Fibroblast of mammary gland (primary cell): ENCODE data around the gene PTGS1.

ENCODE experiments used
- DNase-seq: peaks from one replicate; pipeline ENCODE4 v3.0.0-alpha.2; 2010; ENCODE audit warnings: low read depth
- H3K4me3 ChIP-seq: 2 replicates; pipeline ENCODE4 v1.5.1; 2011; ENCODE audit warnings: low read depth, mild to moderate bottlenecking, low read length, moderate library complexity; ENCODE audit not compliant: control insufficient read depth
- TF ChIP-seq, protein P1 (sequence below): conservative IDR thresholded peaks from 2 replicates; pipeline ENCODE4 v1.5.1; 2011; ENCODE audit warnings: low read depth, low read length, inconsistent platforms; ENCODE audit not compliant: control insufficient read depth, insufficient read depth

PTGS1 gene

DNA sequence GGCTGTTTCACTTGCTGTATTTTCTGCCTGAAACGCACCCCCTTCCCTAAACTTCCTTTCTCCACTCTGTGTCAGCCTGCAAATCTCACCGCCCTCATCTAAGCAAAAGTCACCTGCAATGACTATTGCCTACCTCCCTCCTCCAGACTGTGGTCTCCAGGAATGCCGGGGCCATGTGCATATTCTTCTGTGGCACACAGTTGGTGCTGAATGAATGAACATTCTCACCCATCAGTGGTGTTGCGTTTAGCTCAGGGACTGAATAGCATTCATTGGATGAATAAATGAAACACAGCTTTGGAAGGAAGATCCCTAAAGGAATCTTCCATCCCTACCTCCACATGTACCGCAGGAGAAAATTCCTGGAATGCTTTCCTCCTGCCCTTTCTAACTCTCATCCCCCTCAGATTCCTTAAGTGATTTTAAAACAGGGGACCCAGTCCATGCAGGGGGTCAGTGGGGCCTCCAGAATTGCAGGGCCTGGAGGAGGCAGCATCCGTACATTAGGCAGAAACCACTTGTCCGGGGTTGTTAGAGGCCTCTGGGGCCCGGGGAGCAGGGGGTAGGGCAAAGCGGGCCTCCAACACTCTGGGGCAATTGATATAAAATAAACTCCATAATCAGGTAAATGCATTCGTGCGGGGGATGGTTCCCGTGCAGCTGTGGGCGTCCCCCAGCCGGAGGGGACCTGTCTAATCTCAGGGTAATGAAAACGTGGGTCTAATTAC is 28.3 kb upstream of the PTGS1 start:
- no peak overlapping the region for H3K4me3 ChIP-seq
- TF ChIP-seq, protein P1, sequence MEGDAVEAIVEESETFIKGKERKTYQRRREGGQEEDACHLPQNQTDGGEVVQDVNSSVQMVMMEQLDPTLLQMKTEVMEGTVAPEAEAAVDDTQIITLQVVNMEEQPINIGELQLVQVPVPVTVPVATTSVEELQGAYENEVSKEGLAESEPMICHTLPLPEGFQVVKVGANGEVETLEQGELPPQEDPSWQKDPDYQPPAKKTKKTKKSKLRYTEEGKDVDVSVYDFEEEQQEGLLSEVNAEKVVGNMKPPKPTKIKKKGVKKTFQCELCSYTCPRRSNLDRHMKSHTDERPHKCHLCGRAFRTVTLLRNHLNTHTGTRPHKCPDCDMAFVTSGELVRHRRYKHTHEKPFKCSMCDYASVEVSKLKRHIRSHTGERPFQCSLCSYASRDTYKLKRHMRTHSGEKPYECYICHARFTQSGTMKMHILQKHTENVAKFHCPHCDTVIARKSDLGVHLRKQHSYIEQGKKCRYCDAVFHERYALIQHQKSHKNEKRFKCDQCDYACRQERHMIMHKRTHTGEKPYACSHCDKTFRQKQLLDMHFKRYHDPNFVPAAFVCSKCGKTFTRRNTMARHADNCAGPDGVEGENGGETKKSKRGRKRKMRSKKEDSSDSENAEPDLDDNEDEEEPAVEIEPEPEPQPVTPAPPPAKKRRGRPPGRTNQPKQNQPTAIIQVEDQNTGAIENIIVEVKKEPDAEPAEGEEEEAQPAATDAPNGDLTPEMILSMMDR: no peak
- no peak for DNase-seq

DNA sequence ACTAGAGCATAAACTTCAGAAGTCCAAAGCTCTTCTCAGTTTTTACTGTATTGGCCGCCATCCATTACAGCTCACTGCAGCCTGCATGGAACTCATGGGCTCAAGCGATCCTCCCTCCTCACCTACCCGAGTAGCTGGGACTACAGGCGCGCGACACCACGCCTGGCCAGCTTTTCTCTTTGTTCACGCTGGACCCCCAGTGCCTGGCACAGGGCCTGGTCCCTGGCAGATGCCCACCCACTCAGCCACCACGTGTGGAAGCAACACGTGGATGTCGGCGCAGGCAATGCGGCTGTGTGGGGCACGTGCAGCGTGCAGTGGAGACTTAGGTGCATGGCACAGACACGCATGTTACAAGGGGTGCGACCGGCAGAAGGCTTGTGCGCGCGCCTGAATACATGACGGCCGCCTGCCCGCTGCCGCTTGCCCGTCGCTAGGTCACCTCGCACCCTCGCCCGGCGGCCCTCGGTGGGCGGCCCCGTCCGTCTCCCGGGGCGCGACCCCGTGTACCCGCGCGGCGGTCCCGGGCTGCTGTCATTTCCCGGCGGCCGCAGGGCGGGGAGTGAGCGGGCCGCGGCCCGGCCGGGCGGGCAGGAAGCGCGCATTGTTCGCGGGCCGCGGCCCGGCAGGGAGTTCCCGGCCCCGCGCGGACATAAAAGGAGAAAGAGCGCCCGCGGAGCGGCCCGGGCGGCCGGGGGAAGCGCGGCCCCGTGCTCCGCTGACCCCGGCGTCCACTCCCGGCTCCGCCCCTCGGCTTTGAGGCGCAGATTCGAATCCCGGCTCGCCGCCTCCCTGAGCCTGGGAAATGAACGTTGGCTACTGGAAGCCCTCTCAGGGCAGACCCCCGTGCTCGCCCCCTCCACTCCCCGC is 24.1 kb upstream of the PTGS1 start:
- peak overlapping the region; percentile 46 for H3K4me3 ChIP-seq
- DNase-seq: no peak
- TF ChIP-seq, protein P1: no peak

DNA sequence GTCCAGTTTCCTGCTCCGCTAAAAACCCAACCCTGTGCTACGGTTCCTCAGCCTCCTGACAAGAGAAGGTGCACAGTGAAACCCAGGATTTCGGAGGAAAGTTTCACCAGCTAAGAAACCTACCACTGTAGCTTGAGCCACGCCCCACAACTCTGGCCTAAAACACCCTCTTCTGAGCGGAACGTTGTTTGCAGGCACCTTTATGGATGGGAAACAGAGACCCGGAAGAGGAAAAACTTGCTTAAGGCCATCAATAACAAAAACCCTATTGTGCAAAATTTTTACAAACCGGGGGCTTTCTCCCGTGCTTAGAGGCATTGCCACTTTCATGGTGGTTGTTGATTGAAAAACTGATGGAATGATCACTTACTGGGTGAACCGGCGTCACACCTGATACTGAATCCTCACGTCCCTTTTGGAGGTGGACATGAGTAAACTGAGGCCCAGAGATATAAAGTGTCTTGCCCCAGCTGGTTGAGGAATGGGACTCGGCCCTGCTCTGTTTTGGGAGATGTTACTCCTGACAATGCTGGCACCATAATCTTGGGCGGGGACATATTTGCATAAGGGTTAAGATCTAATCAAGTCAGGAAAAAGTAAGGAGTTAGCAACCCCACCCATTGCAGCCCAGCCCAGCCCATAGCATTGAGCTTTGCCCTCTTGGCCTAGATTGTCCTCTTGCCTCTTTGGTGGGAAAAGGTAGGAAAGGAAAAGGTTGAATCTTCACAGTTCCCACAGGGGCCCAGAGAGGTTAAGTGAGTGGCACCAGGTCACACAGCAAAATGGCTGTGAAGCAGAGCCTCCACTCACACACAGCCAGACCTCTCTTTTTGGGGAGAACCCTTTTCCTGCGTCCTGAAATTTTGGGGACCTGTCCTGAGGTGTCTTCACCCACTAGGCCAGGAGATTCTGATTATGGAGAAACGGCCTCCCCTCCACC is 23.2 kb upstream of the PTGS1 start:
- peak overlapping the region; percentile 46 for H3K4me3 ChIP-seq
- peak; percentile 34 for DNase-seq
- TF ChIP-seq, protein P1: no peak

DNA sequence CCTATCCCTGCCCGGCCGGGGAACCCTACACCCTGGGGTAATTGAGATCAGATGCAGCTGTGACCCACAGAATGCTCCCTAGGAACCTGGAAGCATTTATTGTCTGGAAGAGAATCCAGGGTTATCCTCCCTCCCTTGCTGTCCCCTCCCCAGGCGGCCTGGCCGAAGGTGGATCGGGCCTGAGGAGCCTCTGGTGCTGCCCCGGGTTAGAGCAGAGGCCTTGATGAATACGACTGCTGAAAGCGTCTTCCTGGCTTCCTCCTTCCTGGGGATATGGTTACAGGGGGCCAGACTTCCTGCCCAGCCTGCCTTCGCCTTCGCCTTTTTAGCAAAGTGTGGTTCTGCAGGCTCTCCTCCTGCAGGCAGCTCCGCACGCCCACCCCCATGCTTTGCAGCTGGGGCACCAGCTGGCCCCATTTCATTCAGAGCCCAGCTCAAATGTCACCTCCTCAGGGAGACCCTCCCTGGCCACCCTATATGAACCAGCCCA is 22.5 kb upstream of the PTGS1 start:
- no peak for DNase-seq
- no peak overlapping the region for H3K4me3 ChIP-seq
- TF ChIP-seq, protein P1: no peak

DNA sequence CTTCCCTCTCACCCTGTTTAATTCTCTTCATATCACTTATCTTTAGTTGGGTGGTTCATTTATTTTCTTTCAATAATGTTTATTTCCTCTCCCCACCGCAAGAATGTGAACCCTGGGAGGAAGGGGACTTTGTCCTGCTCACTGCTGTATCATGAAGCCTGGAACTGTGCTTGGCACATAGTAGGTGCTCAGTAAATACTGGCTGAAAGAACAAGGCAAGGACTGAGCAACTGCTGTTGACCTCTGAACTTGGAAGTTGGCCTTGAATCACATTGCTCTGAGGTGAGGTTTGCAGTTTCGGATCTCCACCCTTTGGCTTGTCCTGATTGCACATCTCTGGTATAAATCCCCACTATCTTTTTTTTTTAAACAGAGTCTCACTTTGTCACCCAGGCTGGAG is 22.0 kb upstream of the PTGS1 start:
- DNase-seq: no peak
- TF ChIP-seq, protein P1: no peak
- H3K4me3 ChIP-seq: no peak overlapping the region

DNA sequence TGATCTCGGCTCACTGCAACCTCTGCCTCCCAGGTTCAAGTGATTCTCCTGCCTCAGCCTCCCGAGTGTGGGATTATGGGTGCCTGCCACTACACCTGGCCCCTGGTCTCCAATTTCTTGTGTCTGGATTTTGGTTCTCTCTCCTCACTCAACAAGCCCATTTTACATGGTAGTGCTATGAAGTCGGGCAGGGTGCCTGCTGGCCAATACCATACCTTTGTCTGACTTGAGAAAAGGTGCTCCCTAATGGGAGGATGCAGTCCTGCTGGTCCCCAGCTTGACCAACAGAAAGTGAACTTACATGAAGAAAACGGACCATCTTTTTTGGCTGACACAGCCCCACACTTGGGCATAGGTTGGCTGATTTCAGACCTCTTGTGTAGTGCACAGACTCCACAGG is 21.6 kb upstream of the PTGS1 start:
- no peak for DNase-seq
- H3K4me3 ChIP-seq: no peak overlapping the region
- TF ChIP-seq, protein P1: no peak
